GM13976 (cell line): Measurements from ENCODE around the gene NES.

ENCODE experiments used
- DNase-seq: peaks from one replicate; pipeline ENCODE4 v3.0.0; 2012; ENCODE audit warnings: low spot score
- in situ Hi-C: fragments of 300-500 bp; cut with MboI; formaldehyde crosslinking; loops from one replicate; pipeline ENCODE4 v1.12.0; 2022; ENCODE audit warnings: low sequenced_read_pairs, mixed read lengths, inconsistent platforms; ENCODE audit not compliant: unreplicated experiment
- TF ChIP-seq, protein P1 (sequence below): IDR thresholded peaks from 2 replicates; pipeline ENCODE4 v1.5.1; 2012; ENCODE audit warnings: borderline replicate concordance, mild to moderate bottlenecking; ENCODE audit not compliant: insufficient read depth; ENCODE audit errors: extremely low read depth, missing control alignments, control extremely low read depth

The NES gene

GRCh38 chr1:156717351-156717750, 40.1 kb upstream of the NES start:
- no peak for DNase-seq
- in situ Hi-C loops = no loop called here
- TF ChIP-seq, protein P1, sequence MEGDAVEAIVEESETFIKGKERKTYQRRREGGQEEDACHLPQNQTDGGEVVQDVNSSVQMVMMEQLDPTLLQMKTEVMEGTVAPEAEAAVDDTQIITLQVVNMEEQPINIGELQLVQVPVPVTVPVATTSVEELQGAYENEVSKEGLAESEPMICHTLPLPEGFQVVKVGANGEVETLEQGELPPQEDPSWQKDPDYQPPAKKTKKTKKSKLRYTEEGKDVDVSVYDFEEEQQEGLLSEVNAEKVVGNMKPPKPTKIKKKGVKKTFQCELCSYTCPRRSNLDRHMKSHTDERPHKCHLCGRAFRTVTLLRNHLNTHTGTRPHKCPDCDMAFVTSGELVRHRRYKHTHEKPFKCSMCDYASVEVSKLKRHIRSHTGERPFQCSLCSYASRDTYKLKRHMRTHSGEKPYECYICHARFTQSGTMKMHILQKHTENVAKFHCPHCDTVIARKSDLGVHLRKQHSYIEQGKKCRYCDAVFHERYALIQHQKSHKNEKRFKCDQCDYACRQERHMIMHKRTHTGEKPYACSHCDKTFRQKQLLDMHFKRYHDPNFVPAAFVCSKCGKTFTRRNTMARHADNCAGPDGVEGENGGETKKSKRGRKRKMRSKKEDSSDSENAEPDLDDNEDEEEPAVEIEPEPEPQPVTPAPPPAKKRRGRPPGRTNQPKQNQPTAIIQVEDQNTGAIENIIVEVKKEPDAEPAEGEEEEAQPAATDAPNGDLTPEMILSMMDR = no peak

- in situ Hi-C loops = no loop called here
- TF ChIP-seq, protein P1 = no peak
- DNase-seq = no peak
Measured at GRCh38 chr1:156714830-156715229, 37.6 kb upstream of the NES start.

DNA sequence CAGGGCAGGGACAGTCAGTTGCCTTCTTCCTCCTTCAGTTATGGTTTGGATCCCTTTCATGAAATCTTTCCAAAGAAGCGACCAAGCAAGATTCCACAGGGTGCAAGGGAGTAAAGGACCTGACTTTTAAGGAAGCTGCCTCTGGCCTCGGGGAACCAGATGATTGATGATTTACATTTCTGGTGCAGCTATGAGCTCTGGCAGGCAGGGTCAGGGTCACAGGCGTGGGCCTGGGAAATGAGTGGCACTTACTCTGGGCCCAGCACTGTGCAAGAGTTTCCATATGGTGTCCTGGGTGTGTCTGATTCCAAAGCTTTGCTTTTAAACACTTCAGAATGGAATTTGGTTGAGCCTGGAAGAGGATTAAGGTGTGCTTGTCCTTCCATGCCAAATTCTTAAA, 35.4 kb upstream of the NES start:
- TF ChIP-seq, protein P1 = no peak
- in situ Hi-C loops = no loop called here
- no peak for DNase-seq

GRCh38 chr1:156711011-156711817, 34.0 kb upstream of the NES start:
- in situ Hi-C loops = no loop called here
- no peak for DNase-seq
- TF ChIP-seq, protein P1 = no peak

- TF ChIP-seq, protein P1 = no peak
- DNase-seq = no peak
- in situ Hi-C loops = no loop called here
Measured at GRCh38 chr1:156709757-156710489, 32.7 kb upstream of the NES start.

- in situ Hi-C loops = no loop called here
- DNase-seq = no peak
- TF ChIP-seq, protein P1 = no peak
Measured at GRCh38 chr1:156709031-156709430, 31.8 kb upstream of the NES start.
